RWPE1 (cell line): ENCODE data around the gene MOB2.

Experiments
- CTCF ChIA-PET: fragments of 350-600 bp; sonication (Branson Sonifier 250); formaldehyde crosslinking; extraction: SDS; loops from one replicate; lab custom pipeline; 2021; lab: Yijun Ruan, JAX
- POLR2A ChIA-PET: fragments of 400-600 bp; formaldehyde crosslinking; extraction: SDS; loops from one replicate; lab custom pipeline; 2020; ENCODE audit warnings: antibody characterized with exemption; ENCODE audit not compliant: low non-redundant PET; lab: Yijun Ruan, JAX
- DNase-seq: peaks from one replicate; pipeline ENCODE4 v3.0.0; 2012; ENCODE audit warnings: low spot score
- H3K27ac ChIP-seq: fragments of 450-650 bp; 2 replicates; pipeline ENCODE4 v1.5.1; 2017
- TF ChIP-seq, protein P1 (sequence below): fragments of 450-650 bp; conservative IDR thresholded peaks from 2 replicates; pipeline ENCODE4 v1.5.1; 2017; ENCODE audit warnings: low read depth, mild to moderate bottlenecking

MOB2 gene

DNA sequence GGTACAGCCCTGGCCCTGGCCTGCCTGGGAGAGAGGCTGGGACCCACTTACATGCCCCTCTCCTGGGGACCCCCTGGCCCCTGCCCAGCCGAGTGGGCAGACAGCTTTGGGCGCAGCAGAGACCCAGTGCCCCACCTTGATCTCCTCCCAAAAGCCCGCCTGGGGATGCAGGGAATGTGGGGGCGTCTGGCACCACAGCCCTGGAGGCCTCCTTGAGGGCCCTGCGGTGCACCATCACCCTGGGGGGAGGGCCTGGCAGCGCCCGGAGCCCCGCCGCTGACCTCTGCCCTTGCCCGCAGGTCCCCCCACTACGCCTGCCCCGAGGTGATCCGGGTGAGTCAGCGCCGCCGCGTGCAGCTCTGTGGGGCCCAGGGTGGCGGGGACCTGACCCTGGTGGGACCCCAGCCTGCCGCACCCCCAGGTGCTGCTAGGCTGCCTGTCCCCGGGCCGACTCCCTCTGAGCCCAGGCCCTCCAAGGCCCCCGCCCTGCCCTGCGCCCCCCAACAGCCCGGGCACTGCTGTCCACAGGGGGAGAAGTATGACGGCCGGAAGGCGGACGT lies 43.7 kb downstream of the MOB2 start:
- TF ChIP-seq, protein P1, sequence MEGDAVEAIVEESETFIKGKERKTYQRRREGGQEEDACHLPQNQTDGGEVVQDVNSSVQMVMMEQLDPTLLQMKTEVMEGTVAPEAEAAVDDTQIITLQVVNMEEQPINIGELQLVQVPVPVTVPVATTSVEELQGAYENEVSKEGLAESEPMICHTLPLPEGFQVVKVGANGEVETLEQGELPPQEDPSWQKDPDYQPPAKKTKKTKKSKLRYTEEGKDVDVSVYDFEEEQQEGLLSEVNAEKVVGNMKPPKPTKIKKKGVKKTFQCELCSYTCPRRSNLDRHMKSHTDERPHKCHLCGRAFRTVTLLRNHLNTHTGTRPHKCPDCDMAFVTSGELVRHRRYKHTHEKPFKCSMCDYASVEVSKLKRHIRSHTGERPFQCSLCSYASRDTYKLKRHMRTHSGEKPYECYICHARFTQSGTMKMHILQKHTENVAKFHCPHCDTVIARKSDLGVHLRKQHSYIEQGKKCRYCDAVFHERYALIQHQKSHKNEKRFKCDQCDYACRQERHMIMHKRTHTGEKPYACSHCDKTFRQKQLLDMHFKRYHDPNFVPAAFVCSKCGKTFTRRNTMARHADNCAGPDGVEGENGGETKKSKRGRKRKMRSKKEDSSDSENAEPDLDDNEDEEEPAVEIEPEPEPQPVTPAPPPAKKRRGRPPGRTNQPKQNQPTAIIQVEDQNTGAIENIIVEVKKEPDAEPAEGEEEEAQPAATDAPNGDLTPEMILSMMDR, result no peak
- no peak overlapping the region for H3K27ac ChIP-seq
- POLR2A ChIA-PET, result interaction anchor here (0.7 kb wide), 1 partner anchor 597 kb away, joined by 3 read pairs; no protein-coding TSS in a partner anchor
- no peak for DNase-seq
- CTCF ChIA-PET, result no interaction called here

DNA sequence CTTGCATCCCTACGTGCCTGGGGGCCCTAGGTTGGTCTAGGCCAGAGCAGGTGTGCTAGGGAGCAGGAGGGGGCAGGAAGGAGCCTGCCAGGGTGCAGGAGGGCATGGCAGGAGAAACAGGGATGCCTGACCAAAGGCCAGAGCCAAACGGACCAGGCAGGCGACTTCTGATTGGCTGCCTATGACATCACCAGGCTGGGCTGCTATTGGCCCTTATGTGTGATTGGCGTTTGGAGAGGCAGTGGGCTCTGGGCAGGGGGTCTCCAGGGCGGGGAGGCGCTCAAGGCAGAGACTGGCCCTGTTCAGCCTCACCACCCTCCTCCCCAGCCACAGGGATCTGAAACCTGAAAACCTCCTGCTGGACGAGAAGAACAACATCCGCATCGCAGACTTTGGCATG lies 44.4 kb downstream of the MOB2 start:
- ChIA-PET POLR2A (interaction anchor here (0.5 kb wide), 1 partner anchor 90 kb away, joined by 4 read pairs; no protein-coding TSS in a partner anchor), CTCF (no interaction called here)
- TF ChIP-seq, protein P1, result no peak
- H3K27ac ChIP-seq, result no peak overlapping the region
- DNase-seq, result peak; percentile 47

DNA sequence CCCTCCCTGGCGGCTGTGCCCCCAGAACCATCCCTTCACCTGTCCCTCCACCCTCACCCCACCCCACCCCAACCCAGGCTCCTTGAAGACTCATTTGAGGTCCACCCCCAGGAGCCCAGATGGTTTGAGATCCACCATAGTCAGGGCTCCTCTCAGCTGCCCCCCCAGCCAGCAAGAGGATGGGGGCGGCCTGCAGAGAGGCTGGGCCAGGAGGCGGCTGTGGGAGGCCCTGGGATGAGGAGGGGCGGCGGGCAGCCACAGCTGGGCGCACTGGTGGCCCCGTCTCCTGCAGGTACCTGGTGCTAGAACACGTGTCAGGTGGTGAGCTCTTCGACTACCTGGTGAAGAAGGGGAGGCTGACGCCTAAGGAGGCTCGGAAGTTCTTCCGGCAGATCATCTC lies 46.1 kb downstream of the MOB2 start:
- H3K27ac ChIP-seq, result no peak overlapping the region
- TF ChIP-seq, protein P1, result no peak
- ChIA-PET POLR2A (no interaction called here), CTCF (no interaction called here)
- no peak for DNase-seq

DNA sequence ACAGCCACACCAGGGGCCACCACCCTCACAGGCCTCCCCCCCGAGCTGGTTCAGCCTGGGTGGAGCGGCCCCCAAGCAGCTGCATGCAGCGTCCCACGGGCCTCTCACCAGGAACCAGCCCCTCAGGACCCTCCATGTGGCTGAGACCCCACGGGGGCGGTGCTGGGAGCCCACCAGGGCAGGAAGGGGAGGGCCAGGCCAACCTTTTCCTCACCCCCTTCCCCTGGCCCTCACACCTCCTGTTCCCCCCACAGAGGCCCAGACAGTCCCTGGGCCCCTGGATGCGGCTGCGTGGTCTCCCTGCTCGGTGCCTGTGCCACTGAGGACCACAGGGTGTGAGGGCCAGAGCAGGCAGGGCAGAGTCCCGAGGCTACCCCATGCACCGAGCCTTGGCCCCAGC lies 46.5 kb downstream of the MOB2 start:
- CTCF ChIA-PET, result interaction anchor here (0.8 kb wide), 1 partner anchor 48 kb away, joined by 4 read pairs; no protein-coding TSS in a partner anchor
- H3K27ac ChIP-seq, result no peak overlapping the region
- POLR2A ChIA-PET, result no interaction called here
- DNase-seq, result no peak
- TF ChIP-seq, protein P1, result no peak

DNA sequence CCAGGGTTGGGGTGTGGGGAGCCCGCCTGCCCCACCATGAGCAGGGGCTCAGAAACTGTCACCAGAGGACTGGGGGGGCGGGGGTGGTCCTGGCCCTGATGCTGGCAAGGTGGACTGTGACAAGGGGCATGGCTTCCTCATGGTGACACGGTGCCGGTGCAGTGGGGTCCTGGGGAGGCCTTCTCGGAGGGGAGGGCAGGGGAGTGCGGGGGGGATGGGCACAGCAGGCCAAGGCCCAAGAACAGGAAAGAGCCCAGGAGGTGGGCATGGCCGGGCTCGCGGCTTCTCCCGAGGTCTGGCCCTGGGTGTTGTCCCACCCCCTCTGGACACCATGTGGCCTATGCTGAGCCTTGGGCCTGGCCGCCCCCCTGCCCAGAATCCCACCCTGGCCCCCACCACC lies 47.2 kb downstream of the MOB2 start:
- no peak overlapping the region for H3K27ac ChIP-seq
- TF ChIP-seq, protein P1, result no peak
- no peak for DNase-seq
- POLR2A ChIA-PET, result no interaction called here
- CTCF ChIA-PET, result interaction anchor here (0.7 to 0.8 kb wide), 2 partner anchors 49 to 156 kb away, joined by 3 to 4 read pairs; no protein-coding TSS in a partner anchor

DNA sequence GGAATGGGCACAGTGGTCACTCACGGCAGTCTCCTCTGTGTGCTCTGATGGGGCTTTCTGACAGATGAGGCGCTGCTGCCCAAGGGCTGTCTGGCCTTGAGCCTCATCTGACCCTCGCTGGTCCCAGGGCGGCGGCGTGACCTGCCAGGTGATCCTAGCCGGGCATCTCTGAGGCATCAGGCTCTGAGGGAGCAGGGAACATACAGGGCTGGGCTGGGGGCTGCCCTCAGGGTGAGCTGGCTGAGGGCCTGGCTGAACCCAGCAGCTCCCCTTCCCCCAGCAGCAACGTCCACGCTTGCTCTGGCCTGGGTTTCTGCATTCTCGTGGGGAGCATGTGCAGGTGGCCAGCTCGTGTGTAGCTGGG lies 47.6 kb downstream of the MOB2 start:
- no peak for DNase-seq
- ChIA-PET CTCF (interaction anchor here (0.7 kb wide), 1 partner anchor 156 kb away, joined by 3 read pairs; no protein-coding TSS in a partner anchor), POLR2A (no interaction called here)
- TF ChIP-seq, protein P1, result no peak
- no peak overlapping the region for H3K27ac ChIP-seq
